ENCODE data around the gene SPATA13.

DNA sequence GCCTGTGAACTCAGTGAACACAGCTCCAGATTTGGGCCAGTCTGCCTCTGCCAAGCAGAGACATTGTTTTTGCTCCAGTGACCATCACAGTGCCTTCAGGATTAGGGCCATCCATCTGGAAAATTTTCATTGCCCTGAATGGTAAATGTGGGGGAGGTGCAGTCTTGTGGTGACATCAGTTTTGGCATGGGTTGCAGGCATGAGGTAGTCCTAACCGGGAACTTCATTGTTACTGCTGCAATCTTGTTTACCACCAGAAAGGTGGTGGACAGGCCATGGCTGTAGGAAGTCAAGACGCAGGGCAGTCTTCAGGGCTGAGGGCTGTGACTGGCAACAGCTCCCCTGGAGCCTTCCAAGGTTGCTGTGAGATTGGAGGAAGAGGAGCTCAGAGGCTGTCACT is 55.2 kb downstream of the SPATA13 start:
- TF ChIP-seq, protein P1, sequence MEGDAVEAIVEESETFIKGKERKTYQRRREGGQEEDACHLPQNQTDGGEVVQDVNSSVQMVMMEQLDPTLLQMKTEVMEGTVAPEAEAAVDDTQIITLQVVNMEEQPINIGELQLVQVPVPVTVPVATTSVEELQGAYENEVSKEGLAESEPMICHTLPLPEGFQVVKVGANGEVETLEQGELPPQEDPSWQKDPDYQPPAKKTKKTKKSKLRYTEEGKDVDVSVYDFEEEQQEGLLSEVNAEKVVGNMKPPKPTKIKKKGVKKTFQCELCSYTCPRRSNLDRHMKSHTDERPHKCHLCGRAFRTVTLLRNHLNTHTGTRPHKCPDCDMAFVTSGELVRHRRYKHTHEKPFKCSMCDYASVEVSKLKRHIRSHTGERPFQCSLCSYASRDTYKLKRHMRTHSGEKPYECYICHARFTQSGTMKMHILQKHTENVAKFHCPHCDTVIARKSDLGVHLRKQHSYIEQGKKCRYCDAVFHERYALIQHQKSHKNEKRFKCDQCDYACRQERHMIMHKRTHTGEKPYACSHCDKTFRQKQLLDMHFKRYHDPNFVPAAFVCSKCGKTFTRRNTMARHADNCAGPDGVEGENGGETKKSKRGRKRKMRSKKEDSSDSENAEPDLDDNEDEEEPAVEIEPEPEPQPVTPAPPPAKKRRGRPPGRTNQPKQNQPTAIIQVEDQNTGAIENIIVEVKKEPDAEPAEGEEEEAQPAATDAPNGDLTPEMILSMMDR (conservative IDR thresholded peaks at IDR 0.05 in 1 of 2, IDR thresholded peaks at IDR 0.05 in 1 of 2; ENCODE audit: extremely low read depth in 1 of 2, insufficient read depth in 1 of 2, low read depth in 1 of 2, low read length in 2 of 2): no peak
- TF ChIP-seq EZH2 (IDR thresholded peaks at IDR 0.05; ENCODE audit: borderline replicate concordance, low read length): no peak
